KBM-7 (cell line): ENCODE results near the gene RGS6.
A peak's percentile ranks its signal among the peaks of the same experiment; 100 is the strongest.

ENCODE experiments used
- DNase-seq: peaks from one replicate; pipeline ENCODE4 v3.0.0-alpha.2; 2015
- in situ Hi-C: fragments of 300-500 bp; cut with MboI; formaldehyde crosslinking; loops from 2 replicates; pipeline ENCODE4 v1.14.3; 2020; ENCODE audit warnings: low sequenced_read_pairs, low pct_unique_long_range_greater_than_20kb, mixed read lengths

RGS6 gene

DNA sequence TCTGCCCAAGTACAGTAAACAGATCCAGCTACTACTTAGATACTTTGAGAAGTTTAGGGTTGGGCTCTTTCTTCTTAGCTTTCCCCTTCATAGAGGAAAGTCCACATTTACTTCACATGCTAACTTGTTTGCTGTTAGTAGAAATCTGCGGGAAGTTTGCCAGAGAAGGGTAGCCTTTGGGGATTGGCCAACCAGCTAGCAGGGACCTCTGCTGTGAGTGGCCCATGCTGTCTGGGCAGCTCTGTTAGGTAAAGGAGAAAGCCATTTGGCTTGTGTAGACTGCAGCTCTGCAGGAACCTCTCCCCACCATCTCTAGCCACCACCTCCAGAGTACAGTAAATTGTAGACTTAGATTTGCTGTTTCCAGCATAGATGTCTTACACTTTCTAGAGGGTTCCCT is 193.9 kb downstream of the RGS6 start:
- in situ Hi-C loops: no loop called here
- DNase-seq: no peak

GRCh38 chr14:72126561-72126960 is 194.3 kb downstream of the RGS6 start:
- in situ Hi-C loops: no loop called here

GRCh38 chr14:72128629-72129028 is 196.4 kb downstream of the RGS6 start:
- DNase-seq: peak; percentile 3
- in situ Hi-C loops: no loop called here

More at GRCh38 chr14:72126561-72126960, 194.3 kb downstream of the RGS6 start:
- DNase-seq: no peak

DNA sequence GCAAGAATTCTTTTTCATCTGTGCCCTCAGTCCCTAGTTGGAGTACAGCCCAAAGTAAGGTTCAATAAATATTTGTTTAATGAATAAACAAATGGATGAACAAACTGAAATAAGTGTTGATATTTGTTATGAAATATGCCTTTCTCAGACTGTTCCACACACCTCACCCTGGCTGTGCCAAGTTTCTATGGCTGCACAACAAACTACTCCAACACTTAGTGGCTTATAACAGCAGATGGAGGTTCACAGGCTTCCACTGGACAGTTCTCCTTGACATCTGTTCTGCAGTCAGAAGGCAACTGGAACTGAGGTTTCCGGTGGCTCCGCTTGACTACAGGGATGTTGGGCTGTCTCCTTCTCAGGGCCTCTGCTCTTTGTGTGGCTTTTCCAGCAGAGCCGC is 197.1 kb downstream of the RGS6 start:
- in situ Hi-C loops: no loop called here
- no peak for DNase-seq

GRCh38 chr14:72141084-72141483 is 208.9 kb downstream of the RGS6 start:
- in situ Hi-C loops: no loop called here
- no peak for DNase-seq

DNA sequence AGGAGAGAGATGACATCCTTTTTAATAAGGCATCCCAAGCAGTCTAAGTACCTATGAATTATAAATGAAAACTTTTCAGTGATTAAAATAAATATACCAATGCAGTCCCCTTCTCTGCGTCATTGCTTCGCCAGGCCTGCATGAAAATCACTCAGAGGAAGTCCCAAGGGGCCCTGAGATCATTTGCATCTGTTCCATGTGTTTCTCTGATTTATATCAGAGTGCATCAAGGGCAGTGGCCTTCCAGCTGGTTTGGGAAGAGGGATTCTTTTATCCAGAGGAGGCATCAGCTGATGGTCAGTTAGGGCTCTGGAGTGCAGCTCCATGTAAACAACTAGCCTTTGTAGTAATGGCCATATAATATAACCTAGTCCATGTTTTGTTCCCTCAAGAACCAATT is 210.1 kb downstream of the RGS6 start:
- in situ Hi-C loops: no loop called here
- no peak for DNase-seq

DNA sequence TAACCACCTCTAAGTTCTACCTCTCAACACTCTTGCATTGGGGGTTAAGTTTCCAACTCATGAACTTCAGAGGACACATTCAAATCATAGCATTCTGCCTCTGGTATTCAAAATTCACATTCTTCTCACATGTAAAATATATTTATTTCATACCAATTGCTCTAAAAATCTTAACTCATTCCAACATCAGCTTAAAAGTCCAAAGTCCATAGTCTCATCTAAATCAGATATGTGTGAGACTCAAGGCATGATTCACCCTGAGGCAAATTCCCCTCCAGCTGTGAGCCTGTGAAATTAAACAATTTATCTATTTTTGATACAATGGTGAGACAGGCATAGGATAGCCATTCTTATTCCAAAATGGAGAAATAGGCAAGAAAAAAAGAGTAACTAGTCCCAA is 214.0 kb downstream of the RGS6 start:
- in situ Hi-C loops: no loop called here
- no peak for DNase-seq

GRCh38 chr14:72154645-72155378 is 222.6 kb downstream of the RGS6 start:
- DNase-seq: no peak
- in situ Hi-C loops: no loop called here

GRCh38 chr14:72155379-72155993 is 223.3 kb downstream of the RGS6 start:
- in situ Hi-C loops: no loop called here
- DNase-seq: no peak

DNA sequence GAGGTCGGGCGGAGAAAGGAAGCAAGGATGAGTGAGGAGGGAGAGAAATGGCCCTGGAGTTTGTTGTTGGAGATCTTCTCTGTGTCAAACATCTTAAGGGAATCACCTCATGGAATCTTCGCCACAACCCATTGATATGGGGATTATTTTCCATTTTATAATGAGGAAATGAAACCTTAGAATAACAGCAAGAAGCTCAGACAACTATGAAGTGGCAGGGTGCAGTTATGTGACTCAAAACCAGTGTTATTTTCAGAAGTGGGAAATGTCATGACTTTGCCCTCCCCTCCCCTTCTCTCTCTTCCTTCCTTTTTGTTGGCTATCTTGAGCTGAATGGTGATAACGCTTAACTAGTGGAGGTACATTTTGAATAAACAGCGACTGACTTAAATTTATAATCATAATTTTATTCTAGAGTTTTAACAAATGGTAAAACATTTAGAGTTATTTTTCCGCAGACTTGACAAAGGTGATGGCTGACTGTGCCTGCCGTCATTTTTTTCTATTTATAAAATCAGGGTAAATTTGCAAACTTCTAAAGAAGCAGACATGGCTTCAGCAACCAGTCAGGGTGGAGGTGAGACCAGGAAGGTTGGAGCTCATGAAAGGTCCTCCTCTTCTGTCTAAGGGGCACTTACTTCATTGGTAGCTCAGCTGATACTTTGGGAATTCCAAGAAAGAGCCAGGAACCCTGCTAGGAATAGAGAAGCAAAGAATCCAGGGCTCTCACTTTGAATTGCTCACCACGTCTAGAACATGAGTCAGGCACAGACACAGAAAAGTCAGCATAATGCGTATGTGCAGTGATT is 232.4 kb downstream of the RGS6 start:
- no peak for DNase-seq
- in situ Hi-C loops: no loop called here

DNA sequence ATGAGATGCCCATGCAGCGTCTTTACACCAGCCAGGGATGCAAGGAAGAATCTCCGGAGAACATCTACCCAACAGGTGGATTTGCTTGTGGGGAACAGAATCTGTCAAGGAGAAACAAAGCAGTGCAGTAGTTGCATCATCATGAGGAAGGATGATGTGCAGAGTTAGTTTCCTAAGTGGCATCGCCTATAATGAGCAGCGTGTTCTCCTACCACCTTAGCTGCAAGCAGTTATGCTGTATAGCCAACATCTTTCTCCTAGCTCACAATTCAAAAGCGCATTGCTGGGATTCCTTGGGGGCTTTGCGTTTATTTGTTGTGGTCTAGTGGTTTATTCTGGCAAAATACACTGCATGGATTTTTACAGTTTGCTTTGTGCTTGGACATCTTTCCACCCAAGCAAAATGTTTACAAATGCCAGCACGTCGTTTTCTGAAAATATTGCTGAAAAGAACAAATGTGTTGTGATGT is 233.0 kb downstream of the RGS6 start:
- in situ Hi-C loops: no loop called here
- no peak for DNase-seq

GRCh38 chr14:72169521-72169920 is 237.3 kb downstream of the RGS6 start:
- in situ Hi-C loops: no loop called here
- no peak for DNase-seq

- in situ Hi-C loops: no loop called here
- DNase-seq: no peak
These were observed 239.8 kb downstream of the RGS6 start for GRCh38 chr14:72172049-72172448.

GRCh38 chr14:72172597-72172996 is 240.4 kb downstream of the RGS6 start:
- DNase-seq: no peak
- in situ Hi-C loops: no loop called here

- DNase-seq: no peak
- in situ Hi-C loops: no loop called here
These were observed 240.9 kb downstream of the RGS6 start for GRCh38 chr14:72173038-72173720.

- in situ Hi-C loops: no loop called here
- no peak for DNase-seq
These were observed 245.0 kb downstream of the RGS6 start for GRCh38 chr14:72177251-72177650.

DNA sequence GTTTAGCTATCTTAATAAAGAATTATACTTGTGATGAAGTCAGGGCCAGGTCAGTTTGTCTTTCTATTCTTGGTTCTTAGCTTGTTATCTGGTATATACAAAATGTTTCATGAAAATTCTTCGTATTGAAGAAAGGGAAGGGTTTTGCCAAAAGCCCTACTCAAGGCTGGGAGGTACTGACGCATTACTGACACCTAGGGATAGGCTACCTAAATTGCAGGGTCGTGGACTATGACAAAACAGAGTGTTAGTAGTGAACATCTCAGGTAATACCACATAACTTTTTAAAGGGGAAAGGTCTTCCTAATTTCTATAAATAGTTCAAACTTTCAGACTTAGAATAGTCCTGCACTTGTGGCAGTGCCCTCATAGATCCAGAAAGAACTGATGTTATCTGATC is 246.3 kb downstream of the RGS6 start:
- no peak for DNase-seq
- in situ Hi-C loops: no loop called here

- in situ Hi-C loops: no loop called here
- DNase-seq: no peak
These were observed 250.6 kb downstream of the RGS6 start for GRCh38 chr14:72182708-72183432.

DNA sequence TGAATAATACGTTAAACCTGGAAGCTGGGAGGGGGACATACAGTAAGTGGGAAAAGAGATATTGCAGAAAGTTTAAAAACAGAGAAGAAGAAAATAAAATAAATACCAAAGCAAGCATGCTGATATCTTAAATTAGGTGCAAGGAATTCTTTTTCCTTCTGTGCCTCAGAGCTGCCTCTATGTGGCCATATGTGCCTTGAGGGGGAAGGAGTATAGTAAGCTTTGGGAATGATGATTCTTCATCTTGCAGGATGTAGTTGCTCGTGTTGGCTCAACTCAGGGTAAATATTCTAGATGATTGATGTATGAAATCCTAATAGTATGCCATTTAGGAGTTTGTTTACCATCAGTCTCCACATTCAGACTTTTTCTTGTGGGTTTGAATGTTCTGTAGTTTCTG is 251.4 kb downstream of the RGS6 start:
- no peak for DNase-seq
- in situ Hi-C loops: no loop called here
